Measurements from ENCODE around the gene MVB12A. TPM values are rescaled to one million over a fixed set of nuclear protein-coding genes. Genes with fewer than 3 reads are reported as not detected.

MVB12A gene
- 61.2 TPM for total RNA-seq

DNA sequence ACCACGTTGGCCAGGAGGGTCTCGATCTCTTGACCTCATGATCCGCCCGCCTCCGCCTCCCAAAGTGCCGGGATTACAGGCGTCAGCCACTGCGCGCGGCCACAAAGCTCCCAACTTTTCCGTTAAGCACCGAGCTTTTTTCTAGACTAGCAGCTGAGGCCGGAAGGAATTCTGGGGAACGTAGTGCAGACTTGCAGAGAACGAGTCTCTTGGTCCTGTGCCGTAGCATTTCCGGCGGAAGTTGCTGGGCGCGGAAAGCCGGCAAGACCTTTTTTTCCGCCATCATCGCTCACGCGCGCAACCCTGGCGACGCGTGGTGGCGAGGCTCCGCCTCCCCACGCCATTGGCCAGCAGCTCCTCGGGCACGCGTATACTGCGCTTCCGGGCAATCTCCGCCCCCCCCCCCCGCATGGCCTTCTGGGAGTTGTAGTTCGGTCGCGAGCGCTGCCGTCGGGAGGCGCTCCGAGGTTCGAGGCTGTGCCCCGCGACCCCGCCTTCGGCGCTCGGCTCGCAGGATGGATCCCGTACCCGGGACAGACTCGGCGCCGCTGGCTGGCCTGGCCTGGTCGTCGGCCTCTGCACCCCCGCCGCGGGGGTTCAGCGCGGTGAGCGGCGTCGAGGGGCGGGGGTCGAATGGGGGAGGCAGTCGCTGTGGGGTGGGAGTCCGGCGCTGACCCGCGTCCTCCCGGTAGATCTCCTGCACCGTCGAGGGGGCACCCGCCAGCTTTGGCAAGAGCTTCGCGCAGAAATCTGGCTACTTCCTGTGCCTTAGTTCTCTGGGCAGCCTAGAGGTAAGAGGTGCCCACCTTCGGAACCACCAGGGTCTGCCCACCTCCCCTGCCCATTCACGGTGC, at the start of gene MVB12A:
Gene MVB12A, plus strand, starts transcription at position 427 of the 854 bp plus-strand sequence. Its CDS starts 89 bp downstream, at position 516.
- DNase-seq (ENCODE audit: low spot score): peak; percentile 99

GRCh38 chr19:17376935-17377600, 42.8 kb upstream of the MVB12A start, which contains the start of gene PLVAP:
Gene PLVAP (minus strand): TSS chr19:17377342. CDS start chr19:17377288, 54 bp downstream.
- DNase-seq (ENCODE audit: low spot score): no peak

DNA sequence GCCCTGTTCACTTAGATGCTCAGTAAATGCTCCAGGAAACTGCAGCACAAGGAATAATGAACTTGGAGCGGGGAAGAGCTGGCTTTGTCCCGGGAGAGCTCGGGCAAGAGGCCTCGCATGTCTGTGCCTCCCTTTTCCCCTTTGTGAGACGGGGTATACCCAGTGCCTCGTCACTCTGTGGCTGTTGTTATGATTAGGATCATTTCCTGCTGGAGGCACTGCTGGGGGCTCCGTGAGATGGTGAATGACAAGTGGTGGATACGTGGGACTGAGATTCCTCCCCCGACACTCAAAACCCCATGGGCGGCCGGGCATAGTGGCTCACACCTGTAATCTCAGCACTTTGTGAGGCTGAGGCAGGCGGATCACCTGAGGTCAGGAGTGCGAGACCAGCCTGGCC, 41.6 kb upstream of the MVB12A start:
- no peak for DNase-seq (ENCODE audit: low spot score)

DNA sequence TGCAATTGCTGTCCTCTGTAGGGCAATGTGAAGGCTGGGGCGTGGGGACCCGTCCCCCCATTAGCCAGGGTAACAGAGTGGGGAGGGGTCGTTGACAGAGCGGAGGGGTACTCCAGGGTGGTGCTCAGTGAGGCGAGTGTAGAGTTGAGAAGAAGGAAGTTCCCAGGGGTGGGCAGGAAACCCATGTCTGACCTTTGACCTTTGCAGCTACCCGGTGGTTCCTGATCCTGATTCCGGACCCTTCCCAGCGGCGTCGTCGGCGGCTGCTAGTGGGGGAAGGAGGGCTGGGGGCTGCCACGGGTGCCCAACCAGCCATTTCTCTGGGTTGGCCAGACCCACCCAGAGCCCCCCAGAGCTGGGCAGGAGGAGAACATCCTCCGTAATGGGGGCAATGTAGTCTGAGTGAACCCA, 40.6 kb upstream of the MVB12A start:
- no peak for DNase-seq (ENCODE audit: low spot score)

GRCh38 chr19:17380426-17381138, 39.3 kb upstream of the MVB12A start:
- DNase-seq (ENCODE audit: low spot score): no peak

GRCh38 chr19:17385878-17386611, 33.8 kb upstream of the MVB12A start:
- peak; percentile 46 for DNase-seq (ENCODE audit: low spot score)

DNA sequence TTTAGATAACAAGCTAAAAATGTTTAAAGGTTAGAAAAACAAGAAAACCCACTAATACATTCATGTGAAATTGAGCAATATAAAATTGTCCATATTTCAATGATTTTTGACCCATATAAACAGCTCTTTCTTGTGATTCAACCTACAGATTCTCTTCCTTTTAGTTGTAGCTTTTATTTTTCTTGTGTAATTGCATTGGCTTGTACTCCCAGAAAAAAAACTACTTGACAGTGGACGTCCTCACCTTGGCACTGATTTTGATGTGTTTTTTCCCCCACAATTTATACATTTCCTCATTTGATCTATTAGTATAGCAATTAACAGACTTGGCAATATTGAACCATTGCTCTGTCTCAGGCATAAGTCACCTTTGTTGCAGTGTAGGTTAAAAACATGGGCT, 30.6 kb upstream of the MVB12A start:
- DNase-seq (ENCODE audit: low spot score): no peak

DNA sequence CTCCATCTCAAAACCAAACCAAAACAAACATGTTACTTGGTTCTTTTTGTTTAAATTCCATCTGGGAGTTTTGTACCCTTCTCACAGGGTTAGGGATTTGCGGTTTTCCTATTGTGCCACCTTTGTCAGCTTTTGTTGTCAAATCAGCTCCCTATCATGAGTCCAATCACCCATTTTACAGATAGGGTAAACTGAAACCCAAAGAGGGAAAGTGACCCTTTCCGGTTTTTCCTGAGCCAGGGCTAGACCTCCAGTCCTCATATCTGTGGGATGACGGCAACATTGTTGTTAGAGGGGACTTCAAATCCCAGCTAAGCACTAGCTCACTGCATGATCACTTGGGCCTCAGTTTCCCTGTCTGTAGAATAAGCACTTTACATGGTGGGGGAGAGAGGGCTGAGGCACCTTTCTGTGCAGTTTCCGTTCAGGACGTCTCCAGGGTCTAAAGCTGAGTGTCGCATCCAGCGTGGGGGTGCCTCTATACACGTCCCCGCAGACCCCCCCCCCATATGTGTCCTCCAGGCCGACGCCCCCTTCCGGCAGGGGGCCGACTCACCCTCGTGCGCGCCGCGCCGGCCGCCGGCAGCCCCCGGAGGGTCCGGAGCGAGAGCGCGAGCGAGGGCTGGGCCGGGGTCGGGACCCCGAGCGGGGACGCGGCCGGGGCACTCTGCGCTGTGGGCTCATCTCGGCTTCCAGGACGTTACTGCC, 29.7 kb upstream of the MVB12A start:
- no peak for DNase-seq (ENCODE audit: low spot score)

GRCh38 chr19:17390665-17391370, 29.0 kb upstream of the MVB12A start:
- DNase-seq (ENCODE audit: low spot score): peak; percentile 88

DNA sequence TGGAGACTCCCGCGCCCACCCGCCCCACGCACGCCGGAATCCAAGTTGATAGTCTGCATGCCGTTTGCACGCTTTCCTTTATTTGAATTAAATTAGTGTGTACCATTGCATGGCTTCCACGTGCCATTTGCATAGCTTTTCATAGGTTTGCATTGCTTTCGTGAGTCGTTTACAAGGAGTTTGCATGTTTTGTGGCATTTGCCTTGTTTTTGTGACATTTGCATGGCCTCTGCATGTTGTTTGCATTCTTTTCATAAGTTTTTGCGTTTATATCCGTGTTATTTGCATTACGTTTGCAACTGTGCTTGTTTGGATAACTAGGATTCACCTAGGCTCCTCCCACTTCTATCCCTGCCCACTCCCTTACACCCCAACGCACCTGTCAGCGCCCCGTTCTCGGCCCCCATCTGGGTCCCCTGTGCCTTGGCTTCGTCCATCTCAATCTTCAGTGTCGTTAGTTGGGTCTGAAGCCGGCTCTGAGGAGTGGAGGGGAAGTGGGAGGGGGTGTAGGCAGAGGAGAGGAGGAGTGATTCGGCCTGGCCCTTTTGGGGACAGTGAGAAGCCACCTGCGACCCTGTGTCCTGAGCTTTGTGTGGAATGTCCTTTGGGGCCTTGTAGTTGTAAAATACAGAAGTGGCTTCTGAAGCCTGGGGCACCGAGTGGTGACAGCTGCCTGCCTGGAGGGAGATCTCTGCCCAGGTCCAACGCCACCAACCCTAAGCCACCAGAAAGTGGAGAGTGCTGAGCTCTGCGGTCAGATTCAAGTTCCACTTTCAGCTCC, 28.3 kb upstream of the MVB12A start:
- no peak for DNase-seq (ENCODE audit: low spot score)

DNA sequence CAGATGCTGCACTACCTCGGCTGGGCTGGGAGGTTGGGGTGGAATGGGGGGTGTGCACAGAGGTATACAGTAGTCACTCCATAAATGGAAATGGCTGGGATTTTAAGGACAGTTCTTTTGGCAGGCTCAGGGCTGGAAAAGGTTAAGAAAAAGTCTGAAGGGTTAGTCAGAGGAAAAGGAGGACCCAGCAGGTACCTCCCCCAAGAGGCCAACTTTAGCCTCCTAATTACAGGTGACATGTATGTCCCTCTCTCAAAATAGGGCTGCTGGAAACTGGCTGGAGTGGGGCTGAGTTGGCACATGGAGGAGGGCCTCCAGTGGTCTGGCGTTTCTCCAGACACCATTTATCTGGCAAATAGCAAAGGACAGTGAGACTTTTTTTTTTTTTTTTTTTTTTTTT, 26.8 kb upstream of the MVB12A start:
- no peak for DNase-seq (ENCODE audit: low spot score)

DNA sequence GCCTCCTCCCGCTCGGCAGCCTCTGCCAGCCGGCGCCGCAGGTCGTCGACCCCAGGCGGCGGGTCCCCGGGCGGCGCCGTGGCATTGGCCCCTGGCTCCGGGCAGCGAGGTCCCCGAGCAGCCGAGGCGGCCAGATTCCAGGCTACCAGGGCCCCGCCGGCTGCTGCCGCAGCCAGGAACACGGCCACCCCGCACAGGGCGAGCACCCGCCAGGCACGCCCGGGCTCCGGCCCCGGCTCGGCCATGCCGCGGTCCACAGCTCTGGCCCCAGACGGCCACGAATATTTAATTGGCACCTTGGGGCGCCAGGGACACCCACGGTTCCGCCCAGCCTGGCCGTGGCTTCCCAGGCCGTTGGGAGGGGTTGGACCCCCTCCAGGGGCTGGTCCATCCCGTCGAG, 25.9 kb upstream of the MVB12A start, which contains the start of gene CCDC194:
Gene CCDC194, minus strand, starts transcription at position 283 of the 400 bp plus-strand sequence. Its CDS starts 38 bp downstream, at position 245.
- DNase-seq (ENCODE audit: low spot score): no peak

DNA sequence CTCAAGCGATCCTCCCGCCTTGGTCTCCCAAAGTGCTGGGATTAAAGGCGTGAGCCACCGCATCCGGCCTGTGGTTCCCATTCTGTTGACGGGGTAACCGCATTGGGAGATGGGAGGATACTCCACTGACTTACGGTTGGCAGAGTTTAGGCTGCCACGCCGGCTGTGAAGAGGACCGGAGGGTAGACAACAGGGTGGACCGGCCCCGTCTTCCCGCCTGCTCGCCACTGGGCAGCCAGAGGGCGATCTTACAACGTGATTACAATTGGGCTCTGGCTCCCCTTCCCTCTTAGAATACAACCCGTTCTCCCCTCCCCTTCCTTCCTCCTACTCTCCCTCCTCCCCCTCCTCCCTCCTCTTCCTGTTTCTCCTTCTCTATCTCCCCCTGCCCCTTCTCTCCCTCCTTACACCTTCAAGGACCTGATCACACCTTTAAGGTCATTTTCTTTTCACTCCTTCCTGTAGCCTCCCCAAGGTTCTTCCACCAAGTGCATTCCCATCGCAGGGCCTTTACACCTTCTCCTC, 24.9 kb upstream of the MVB12A start:
- peak; percentile 63 for DNase-seq (ENCODE audit: low spot score)

GRCh38 chr19:17398902-17399527, 20.8 kb upstream of the MVB12A start:
- no peak for DNase-seq (ENCODE audit: low spot score)

DNA sequence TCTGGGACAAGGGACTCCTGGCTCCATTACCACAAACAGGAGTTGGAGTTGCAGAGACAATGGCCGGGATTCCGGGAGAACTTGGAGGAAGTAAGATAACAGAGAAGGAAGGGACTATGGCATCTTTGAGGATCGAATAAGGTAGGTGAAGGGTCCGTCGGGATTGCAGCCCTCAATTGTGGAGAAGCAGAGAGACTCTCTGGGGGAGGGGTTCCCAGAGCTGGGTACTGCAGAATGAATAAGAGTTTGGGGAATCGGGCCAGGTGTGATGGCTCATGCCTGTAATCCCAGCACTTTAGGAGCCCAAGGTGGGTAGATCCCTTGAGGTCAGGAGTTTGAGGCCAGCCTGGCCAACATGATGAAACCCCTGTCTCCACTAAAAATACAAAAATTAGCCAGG, 18.2 kb upstream of the MVB12A start:
- no peak for DNase-seq (ENCODE audit: low spot score)

DNA sequence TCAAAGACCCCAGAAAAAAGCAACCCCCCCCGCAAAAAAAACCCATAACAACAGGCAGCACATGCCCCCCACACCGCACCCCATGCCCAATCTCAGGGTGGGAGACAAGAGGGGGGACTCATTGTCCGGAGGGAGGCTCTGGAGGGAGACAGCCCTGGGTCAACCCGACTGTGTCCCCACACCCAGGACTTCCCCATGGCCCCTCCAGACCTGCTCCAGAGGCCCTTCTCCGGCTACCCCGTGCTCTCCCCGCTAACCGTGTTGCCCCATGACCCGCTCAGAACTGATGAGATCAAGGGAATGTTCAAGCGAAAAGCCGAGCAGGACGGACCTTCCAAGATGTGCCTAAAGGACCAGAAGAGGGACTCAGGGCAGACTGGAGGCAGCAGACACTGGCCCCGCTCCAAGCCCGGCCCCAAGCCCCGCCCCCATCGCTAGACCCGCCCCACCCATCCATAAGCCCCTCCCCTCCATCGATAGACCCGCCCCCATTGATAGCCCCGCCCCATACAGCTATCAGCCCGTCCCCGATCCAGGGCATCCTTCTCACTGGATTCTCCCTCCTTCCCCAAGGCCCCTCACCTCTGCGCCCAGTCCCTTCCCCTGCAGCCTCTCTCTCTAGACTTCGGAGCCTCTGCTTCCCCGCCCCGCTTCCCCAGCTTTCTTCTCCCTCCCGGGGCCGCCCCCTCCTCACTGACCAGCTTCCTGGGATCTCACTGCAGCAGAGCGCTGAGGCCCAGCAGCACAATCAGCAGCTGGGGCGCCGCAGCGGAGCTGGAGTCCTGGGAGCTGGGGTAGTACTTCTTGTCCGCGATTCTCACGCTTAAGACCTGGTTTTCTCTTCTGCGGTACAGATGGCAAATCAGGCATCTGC, 16.6 kb upstream of the MVB12A start:
- no peak for DNase-seq (ENCODE audit: low spot score)

DNA sequence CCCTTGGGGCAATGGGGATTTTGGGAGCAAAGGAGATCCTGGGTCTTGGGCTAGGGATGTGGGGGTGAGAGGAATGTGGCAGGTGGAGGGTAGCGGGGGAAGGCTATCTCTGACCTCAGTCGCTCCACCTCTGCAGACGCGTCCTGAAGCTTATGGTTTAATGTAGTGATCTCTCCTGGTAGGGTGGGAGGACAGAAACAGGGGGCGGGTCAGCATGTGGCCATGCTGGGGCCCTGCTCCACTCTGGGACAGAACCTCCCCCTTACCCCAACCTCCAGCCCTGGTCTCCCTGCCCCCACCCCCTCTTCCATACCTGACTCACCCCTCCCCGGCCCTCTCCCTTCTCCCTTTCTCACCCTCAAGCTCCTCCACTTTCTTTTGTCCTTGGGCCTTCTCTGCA, 15.8 kb upstream of the MVB12A start:
- DNase-seq (ENCODE audit: low spot score): no peak
